ENCODE results near the gene GTF2F2. TPM values are rescaled to one million over a fixed set of nuclear protein-coding genes. Genes with fewer than 3 reads are reported as not detected.

GTF2F2 gene
- polyA plus RNA-seq, 1 donor (not counting 4 experiments of a cell fraction or from before 2014, with no cell fraction given) = 55.5 TPM

DNA sequence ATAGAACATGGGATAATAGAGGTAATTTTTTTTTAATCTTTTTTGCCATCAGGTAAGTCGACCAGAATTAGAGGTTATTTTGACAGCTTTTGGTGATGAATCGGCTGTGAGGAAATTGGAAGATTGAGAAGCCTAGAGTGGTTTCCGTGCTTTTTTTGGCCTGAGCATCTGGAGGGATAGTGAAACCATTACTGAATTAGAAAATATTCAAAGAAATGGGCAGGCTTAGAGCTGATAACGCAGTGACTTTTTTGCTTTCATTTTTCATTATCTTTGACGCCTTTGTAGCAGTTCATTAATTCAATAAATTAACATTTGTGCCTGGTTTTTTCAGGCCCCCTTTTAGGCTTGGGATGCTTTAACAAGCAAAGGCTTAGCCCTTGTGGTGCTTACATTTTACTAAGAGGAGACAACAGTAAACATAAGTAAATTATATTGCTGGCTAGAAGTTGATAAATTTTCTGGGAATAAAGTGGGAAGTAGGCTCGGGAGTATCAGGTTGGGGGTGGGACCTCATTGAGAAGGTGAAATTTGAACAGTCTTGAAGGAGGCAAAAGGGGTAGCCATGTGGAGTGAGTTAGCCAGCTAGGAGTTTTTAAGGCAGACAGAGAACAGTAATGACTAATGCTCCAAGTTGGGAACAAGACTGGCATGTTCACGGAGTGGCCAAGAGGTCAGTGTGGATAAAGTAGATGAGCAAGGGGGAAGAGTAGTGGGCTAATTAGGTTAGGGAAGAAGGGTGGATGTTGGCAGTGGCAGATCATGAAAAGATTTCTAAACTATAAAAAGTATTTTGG, 36.5 kb downstream of the GTF2F2 start:
- no peak for FAIRE-seq
- TF ChIP-seq, protein P1, sequence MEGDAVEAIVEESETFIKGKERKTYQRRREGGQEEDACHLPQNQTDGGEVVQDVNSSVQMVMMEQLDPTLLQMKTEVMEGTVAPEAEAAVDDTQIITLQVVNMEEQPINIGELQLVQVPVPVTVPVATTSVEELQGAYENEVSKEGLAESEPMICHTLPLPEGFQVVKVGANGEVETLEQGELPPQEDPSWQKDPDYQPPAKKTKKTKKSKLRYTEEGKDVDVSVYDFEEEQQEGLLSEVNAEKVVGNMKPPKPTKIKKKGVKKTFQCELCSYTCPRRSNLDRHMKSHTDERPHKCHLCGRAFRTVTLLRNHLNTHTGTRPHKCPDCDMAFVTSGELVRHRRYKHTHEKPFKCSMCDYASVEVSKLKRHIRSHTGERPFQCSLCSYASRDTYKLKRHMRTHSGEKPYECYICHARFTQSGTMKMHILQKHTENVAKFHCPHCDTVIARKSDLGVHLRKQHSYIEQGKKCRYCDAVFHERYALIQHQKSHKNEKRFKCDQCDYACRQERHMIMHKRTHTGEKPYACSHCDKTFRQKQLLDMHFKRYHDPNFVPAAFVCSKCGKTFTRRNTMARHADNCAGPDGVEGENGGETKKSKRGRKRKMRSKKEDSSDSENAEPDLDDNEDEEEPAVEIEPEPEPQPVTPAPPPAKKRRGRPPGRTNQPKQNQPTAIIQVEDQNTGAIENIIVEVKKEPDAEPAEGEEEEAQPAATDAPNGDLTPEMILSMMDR (optimal IDR thresholded peaks at IDR 0.05 in 1 of 3, IDR thresholded peaks at IDR 0.05 in 1 of 3, conservative IDR thresholded peaks at IDR 0.05 in 1 of 3; ENCODE audit: extremely low read depth in 1 of 3, insufficient read depth in 2 of 3, low read length in 3 of 3) = no peak
- TF ChIP-seq EZH2 (IDR thresholded peaks at IDR 0.05; ENCODE audit: low read length) = no peak
- no peak for DNase-seq (ENCODE audit: low read depth, low spot score)
- dilution Hi-C loops (cut with MboI; ENCODE audit: extremely low pct_ligation_motif_present, low sequenced_read_pairs) = no loop called here
- Histone ChIP-seq H2AFZ (ENCODE audit: control insufficient read depth, low read length) (no peak overlapping the region), H3K9me1 (ENCODE audit: control insufficient read depth, extremely low read depth, insufficient read depth, low read length) (no peaks in the 10 kb centered on the region), H3K27me3 (ENCODE audit: control insufficient read depth, extremely low read depth, insufficient read depth, low read length) (no peaks in the 10 kb centered on the region), H3K4me1 (ENCODE audit: control insufficient read depth, extremely low read depth, insufficient read depth, low read length) (peaks cover 3% of the 10 kb centered on the region), H3K79me2 (ENCODE audit: control insufficient read depth, insufficient read depth, low read length) (peaks cover 10% of the 10 kb centered on the region), H4K20me1 (ENCODE audit: control insufficient read depth, extremely low read depth, insufficient read depth, low read length) (no peaks in the 10 kb centered on the region), H3K27ac (ENCODE audit: control insufficient read depth, insufficient read depth, low read length) (no peak overlapping the region), H3K36me3 (ENCODE audit: control insufficient read depth in 2 of 2, extremely low read depth in 1 of 2, insufficient read depth in 2 of 2, low read length in 2 of 2) (peaks cover 4 to 18% of the 10 kb centered on the region in 2 experiments), H3K4me3 (ENCODE audit: control insufficient read depth in 2 of 3, extremely low read depth in 1 of 3, insufficient read depth in 2 of 3, low read depth in 1 of 3, low read length in 3 of 3) (no peak overlapping the region), H3K4me2 (ENCODE audit: control insufficient read depth, extremely low read depth, insufficient read depth, low read depth, low read length) (no peak overlapping the region), H3K9me3 (ENCODE audit: control insufficient read depth, low read depth, low read length) (no peaks in the 10 kb centered on the region), H3K9ac (ENCODE audit: control insufficient read depth, extremely low read depth, insufficient read depth, low read length) (no peak overlapping the region)

DNA sequence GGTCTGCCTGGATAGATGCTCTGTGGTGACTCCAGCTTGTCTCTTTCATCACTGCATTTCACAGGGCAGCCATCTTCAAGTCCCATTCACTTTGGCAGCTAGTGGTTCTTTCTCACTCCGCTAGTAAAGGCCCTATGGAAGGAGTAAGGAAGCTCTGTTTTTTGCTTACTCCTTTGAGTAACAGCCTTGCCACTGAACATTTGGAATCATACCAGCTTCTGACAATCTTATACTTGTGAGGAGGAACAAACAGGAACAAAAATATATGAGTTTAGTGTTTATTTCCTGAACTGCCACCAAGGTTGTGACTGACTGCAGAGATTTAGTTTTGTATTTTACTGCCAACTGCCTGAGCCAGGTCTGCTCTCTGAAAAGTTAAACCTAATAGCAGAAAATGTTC, 41.9 kb downstream of the GTF2F2 start:
- H3K79me2 ChIP-seq (ENCODE audit: control insufficient read depth, insufficient read depth, low read length) = peaks cover 27% of the 10 kb centered on the region
- no peak for DNase-seq (ENCODE audit: low read depth, low spot score)
- peak overlapping the region; percentile 58 for H3K4me2 ChIP-seq (ENCODE audit: control insufficient read depth, extremely low read depth, insufficient read depth, low read depth, low read length)
- no peaks in the 10 kb centered on the region for H3K9me1 ChIP-seq (ENCODE audit: control insufficient read depth, extremely low read depth, insufficient read depth, low read length)
- H2AFZ ChIP-seq (ENCODE audit: control insufficient read depth, low read length) = peak overlapping the region; percentile 28
- H3K9me3 ChIP-seq (ENCODE audit: control insufficient read depth, low read depth, low read length) = no peaks in the 10 kb centered on the region
- H4K20me1 ChIP-seq (ENCODE audit: control insufficient read depth, extremely low read depth, insufficient read depth, low read length) = no peaks in the 10 kb centered on the region
- H3K27me3 ChIP-seq (ENCODE audit: control insufficient read depth, extremely low read depth, insufficient read depth, low read length) = no peaks in the 10 kb centered on the region
- TF ChIP-seq EZH2 (IDR thresholded peaks at IDR 0.05; ENCODE audit: low read length) = no peak
- TF ChIP-seq, protein P1 (optimal IDR thresholded peaks at IDR 0.05 in 1 of 3, IDR thresholded peaks at IDR 0.05 in 1 of 3, conservative IDR thresholded peaks at IDR 0.05 in 1 of 3; ENCODE audit: extremely low read depth in 1 of 3, insufficient read depth in 2 of 3, low read length in 3 of 3) = no peak
- FAIRE-seq = peak; percentile 53
- dilution Hi-C loops (cut with MboI; ENCODE audit: extremely low pct_ligation_motif_present, low sequenced_read_pairs) = no loop called here
- H3K4me3 ChIP-seq (ENCODE audit: control insufficient read depth in 2 of 3, extremely low read depth in 1 of 3, insufficient read depth in 2 of 3, low read depth in 1 of 3, low read length in 3 of 3) = no peak overlapping the region
- H3K4me1 ChIP-seq (ENCODE audit: control insufficient read depth, extremely low read depth, insufficient read depth, low read length) = peaks cover 22% of the 10 kb centered on the region
- peaks cover 2 to 25% of the 10 kb centered on the region in 2 experiments for H3K36me3 ChIP-seq (ENCODE audit: control insufficient read depth in 2 of 2, extremely low read depth in 1 of 2, insufficient read depth in 2 of 2, low read length in 2 of 2)
- H3K9ac ChIP-seq (ENCODE audit: control insufficient read depth, extremely low read depth, insufficient read depth, low read length) = peak overlapping the region; percentile 58
- peak overlapping the region; percentile 89 for H3K27ac ChIP-seq (ENCODE audit: control insufficient read depth, insufficient read depth, low read length)
